Gastroesophageal sphincter (tissue), 3 donors: ENCODE results near the gene MKNK2.

Experiments
- CTCF ChIP-seq, 4 experiments: fragments of 200-600 bp in 2 of 4; fragments of 450-650 bp in 2 of 4; sonication (generic) in 1 of 4; IDR thresholded peaks; one replicate each; pipeline ENCODE4 v1.5.1; 2017 to 2019; ENCODE audit warnings: antibody characterized with exemption in 4 of 4, mild to moderate bottlenecking in 2 of 4, moderate library complexity in 2 of 4
- POLR2A ChIP-seq, 2 donors: fragments of 450-650 bp; IDR thresholded peaks; one replicate each; pipeline ENCODE4 v1.6.1; 2017; ENCODE audit warnings: antibody characterized with exemption in 2 of 2, mild to moderate bottlenecking in 2 of 2, moderate library complexity in 1 of 2

GRCh38 chr19:2042485-2043250 is 8.4 kb downstream of the MKNK2 start:
- TF ChIP-seq CTCF (IDR thresholded peaks at IDR 0.05) (no peak), POLR2A (IDR thresholded peaks at IDR 0.05) (peak in 1 of 2 donors; percentile 9)
